ENCODE results near the gene DNAAF9.

The DNAAF9 gene

GRCh38 chr20:3410464-3410863, 3.0 kb upstream of the DNAAF9 start:
- DNase-seq (ENCODE audit: low read depth), result no peak

DNA sequence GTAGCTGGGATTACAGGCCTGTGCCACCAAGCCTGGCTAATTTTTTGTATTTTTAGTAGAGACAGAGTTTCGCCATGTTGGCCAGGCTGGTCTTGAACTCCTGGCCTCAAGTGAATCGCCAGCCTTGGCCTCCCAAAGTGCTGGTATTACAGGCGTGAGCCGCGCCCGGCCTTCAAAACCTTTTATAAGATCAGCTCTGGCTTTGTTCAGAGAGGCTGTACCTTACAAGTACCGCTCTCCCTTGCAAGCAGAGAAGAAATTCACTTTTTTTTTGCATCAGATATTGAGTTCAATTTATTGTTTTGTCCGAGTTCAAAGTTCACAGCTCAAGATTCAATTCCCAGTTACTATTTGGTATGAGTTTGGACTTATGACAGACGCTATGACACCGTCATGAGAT, 1.9 kb upstream of the DNAAF9 start:
- no peak for DNase-seq (ENCODE audit: low read depth)

GRCh38 chr20:3407771-3408637, 535 bp upstream of the DNAAF9 start:
- peak; percentile 57 for DNase-seq (ENCODE audit: low read depth)

DNA sequence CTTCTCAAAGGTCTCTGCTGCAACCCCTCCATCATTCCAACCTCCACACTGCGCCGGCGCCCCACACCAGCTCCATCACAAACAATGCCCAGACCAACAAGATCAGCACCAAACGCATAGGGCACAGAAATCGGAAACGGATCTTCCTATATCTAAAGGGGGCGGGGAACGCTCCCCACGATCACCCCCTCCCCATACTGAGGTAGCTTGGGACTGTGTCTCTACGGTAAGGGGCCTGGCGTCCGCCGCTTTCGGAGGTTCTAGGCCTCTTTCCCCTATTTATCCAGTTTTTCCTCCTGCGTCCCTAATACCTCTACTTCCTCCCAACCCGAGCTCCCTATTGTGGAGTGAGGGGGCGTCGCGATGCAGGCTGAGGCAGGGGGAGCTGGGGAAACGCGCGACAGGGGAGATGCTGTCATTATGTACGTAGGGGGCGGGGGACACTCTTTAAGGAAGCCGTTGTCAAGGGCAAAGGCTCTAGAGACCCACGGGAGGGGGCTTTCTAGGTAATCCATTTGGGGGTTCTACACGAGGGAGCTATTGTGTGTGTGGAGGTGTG, 909 bp downstream of the DNAAF9 start:
- DNase-seq (ENCODE audit: low read depth), result no peak

DNA sequence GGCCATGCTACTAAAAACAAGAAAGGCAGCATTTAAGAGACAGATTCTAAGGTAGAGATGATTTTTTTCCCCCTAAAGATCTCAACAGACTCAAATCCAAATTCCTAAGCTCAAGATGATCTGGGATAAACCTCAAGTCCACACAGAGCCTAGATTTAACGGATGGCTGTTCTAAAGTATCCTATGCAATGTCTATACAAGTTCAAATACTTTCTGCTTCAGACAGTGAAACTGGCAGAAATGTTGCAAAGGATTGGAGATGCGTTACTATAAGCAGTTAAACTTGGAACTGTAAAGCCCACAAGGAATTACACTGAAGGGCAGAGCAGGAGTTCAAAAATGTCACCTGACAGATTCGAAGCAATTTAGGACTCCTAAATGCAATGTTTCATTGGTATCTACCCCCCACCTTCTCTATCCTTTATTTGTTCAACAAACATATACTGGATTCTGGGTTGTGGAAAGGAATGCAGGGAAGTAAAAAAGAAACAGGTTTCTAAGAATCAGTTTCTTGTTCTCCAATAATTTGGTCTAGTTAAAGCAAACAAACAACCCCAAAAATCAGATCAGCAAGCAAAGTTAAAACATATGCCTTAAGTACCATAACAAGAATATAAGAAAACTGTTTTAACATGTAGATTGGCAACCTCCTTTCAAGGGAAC, 1.6 kb downstream of the DNAAF9 start:
- DNase-seq (ENCODE audit: low read depth), result no peak

GRCh38 chr20:3405139-3405538, 2.3 kb downstream of the DNAAF9 start:
- DNase-seq (ENCODE audit: low read depth), result no peak

DNA sequence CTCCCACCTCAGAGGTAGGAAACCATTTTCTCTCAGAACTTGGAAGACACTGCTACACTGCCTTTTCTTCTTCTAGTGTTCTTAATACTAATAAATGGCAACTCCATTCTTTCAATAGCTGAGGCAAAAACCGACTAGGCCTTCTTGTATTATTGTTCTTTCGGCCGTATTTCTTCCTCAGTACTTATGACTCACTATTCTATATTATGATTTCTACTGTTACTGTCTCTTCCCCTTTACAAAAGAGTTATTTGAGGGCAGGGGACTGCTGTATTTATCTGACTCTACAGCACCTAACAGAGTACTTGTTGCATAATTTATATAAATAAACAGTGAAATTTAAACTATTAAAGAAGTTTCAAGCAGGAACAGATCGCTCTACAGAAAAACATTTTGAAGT, 3.1 kb downstream of the DNAAF9 start:
- no peak for DNase-seq (ENCODE audit: low read depth)

DNA sequence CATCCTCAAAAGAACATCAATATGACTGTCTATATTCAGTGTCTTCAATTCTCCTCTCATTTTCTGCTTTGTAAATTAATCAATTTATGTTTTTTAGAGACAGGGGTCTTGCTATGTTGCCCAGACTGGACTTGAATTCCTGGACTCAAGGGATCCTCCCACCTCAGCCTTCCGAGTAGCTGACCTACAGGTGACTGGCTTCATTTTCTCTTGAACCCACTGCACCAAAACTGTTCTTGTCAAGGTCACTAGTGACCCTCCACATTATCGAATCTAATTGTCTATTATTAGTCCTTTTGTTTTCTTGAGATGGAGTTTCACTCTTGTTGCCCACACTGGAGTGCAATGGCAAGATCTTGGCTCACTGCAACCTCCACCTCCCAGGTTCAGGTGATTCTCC, 3.7 kb downstream of the DNAAF9 start:
- DNase-seq (ENCODE audit: low read depth), result no peak

DNA sequence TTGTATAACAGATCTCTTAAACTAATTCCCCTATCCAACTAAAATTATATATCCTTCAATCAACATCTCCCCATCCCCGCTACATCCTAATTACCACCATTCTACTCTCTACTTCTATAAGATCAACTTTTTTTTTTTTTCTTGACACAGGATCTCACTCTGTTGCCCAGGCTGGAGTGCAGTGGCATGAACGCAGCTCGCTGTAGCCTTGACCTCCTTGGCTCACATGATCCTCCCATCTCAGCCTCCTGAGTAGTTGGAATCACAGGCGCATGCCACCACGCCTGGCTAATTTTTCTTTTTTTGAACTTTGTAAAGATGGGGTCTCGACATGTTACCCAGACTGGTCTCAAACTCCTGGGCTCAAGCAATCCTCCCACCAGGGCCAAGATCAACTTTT, 5.0 kb downstream of the DNAAF9 start:
- DNase-seq (ENCODE audit: low read depth), result no peak

DNA sequence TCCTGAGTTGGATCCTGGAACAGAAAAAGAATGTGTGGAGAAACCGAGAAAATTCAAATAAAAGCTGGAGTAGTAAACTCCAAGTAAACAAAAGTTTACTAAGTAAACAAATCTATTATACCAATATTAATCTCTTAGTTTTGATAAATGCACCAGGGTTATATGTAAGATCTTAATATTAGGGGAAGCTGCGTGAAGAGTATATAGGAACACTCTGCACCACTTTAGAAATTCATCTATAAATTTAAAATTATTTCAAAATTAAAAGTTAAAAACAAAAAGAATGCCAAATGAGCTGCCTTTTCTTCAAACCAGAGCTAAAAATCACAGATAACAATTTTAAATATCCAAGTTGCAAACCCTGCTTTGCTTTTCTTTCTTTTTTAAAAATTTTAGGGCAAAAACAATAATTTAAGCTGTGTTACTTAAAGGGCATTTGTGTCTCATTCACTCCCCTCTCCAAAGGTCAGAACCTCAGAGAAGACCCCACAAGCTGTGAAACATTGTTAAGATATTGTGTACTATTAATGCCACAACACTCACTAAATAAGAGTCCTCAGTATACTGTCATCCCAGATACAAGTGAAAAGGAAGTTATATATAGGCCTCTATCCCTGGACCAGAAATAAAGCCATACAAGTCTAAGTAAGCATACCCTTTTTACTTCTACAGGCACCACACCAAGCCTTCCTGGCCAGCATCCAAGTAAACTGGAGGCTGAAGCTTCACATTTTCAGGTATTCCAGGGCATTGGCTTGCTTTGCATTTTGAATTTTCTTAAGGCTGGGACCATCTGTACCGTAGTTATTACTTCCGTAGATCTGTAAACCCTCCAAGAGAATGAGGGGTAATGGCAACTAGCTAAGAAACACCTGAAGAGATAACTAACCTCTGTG, 7.0 kb downstream of the DNAAF9 start:
- no peak for DNase-seq (ENCODE audit: low read depth)

GRCh38 chr20:3398681-3399252, 8.7 kb downstream of the DNAAF9 start:
- DNase-seq (ENCODE audit: low read depth), result no peak

GRCh38 chr20:3396492-3396891, 11.0 kb downstream of the DNAAF9 start:
- DNase-seq (ENCODE audit: low read depth), result no peak

GRCh38 chr20:3392756-3393155, 14.7 kb downstream of the DNAAF9 start:
- no peak for DNase-seq (ENCODE audit: low read depth)

- DNase-seq (ENCODE audit: low read depth), result no peak
Measured at GRCh38 chr20:3390759-3391425, 16.6 kb downstream of the DNAAF9 start.

- DNase-seq (ENCODE audit: low read depth), result no peak
Measured at GRCh38 chr20:3383878-3384495, 23.5 kb downstream of the DNAAF9 start.

- DNase-seq (ENCODE audit: low read depth), result no peak
Measured at GRCh38 chr20:3382836-3383235, 24.6 kb downstream of the DNAAF9 start.

DNA sequence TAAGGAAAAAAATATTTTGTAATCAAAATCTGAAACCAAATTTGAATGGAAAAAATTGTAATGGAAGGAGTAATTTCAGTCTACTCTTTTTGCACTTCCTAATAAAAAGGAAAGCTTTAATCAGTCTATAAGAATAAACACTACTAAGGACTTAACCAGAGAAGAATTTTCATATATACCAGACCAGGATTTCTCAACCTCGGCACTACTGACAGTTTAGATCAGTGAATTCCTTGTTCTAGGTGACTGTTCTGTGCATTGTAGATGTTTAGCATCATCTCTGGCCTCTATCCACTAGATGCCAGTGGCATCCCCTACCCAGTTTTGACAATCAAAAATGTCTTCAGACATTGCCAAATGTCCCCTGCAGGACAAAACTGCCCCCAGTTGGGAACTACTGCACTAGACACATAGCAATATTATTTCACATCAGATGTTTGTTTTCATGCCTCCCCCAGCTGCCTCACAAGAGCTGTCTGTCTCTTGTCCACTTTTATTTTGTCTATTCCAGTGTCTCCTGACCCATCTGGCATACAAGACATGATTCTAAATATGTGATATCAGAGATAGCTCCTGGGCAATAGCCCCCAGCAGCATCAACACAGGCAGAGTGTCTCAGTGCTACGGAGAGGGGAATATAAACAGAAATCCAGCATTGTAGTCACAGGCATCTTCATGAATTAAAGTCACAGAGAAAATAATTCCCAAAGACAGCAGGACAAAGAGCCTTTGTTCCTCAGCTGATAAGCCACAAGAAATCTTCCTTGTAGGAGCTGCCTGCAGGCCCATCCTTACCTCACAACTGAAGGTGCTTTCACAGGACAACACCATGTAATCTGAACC, 27.0 kb downstream of the DNAAF9 start:
- DNase-seq (ENCODE audit: low read depth), result no peak

DNA sequence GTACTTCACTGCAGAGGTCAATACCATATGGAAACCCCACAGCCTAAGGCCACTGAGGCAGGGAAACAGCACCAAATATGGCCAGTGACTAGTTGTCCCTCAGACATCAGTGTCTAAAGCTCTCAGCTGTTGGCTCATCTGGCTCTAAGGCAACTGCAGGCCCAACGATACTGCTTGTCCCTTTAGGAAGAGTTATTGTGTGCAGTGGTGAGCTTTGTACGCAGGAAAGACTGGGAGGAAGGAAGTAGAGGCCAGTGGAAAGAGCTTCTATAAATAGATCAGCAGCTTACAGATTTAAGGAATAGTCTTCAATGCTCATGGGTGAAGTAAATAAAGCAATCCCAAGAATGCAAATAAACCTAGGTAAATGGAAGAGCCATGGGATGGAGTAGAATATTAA, 29.3 kb downstream of the DNAAF9 start:
- no peak for DNase-seq (ENCODE audit: low read depth)

GRCh38 chr20:3377644-3378043, 29.8 kb downstream of the DNAAF9 start:
- DNase-seq (ENCODE audit: low read depth), result no peak

DNA sequence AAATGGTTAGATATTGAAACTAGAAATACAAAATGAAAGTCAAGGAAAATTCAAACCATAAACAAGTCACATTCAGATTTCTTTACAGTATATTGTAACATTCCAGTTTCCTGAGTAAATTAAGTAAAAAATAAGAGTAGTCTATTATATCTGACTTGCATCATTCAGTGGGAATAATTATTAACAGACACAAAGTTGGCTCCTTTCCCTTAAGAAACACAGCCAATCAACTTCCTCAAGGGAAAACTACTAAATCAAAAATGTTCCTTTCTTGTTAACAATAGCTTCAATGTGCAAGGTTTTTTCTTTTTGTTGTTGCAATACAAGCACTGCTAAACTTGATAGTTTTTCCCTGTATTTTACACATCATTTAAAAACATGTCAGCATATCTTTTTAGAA, 33.2 kb downstream of the DNAAF9 start:
- DNase-seq (ENCODE audit: low read depth), result no peak

Measured in stimulated activated CD8-positive, alpha-beta memory T cell treated with anti-CD3 and anti-CD28 coated beads, Interleukin-12 subunit alpha, Interleukin-12 subunit beta, amount 100 ng/mL, for 4 hours (primary cell).